Spleen (tissue), 11 donors: ENCODE measurements around the gene MCC. TPM values are rescaled to one million over a fixed set of nuclear protein-coding genes. Genes with fewer than 3 reads are reported as not detected.
"Not testable (repeated sequence)": the region's sequence is repeated elsewhere in the genome, so short reads cannot be mapped to it uniquely, and the experiment has no call there.

Experiments used
- DNase-seq: peaks from one replicate; pipeline ENCODE4 v3.0.0-alpha.2; 2020
- H3K27ac ChIP-seq, 8 donors: fragments of 200-600 bp; sonication (generic) in 7 of 8; 1 replicate in 4 of 8; 2 replicates in 4 of 8; pipeline versions ENCODE4 v1.5.0 to v1.8.0; 2016 to 2021; ENCODE audit warnings: inconsistent platforms in 4 of 8, mild to moderate bottlenecking in 4 of 8, moderate library complexity in 1 of 8
- H3K27me3 ChIP-seq, 7 donors: fragments of 200-600 bp; sonication (generic) in 6 of 7; replicated peaks in 1 of 7; 1 replicate in 4 of 7; 2 replicates in 3 of 7; pipeline versions ENCODE4 v1.5.0 to v1.8.0; 2016 to 2021; ENCODE audit warnings: inconsistent platforms in 3 of 7, mild to moderate bottlenecking in 1 of 7
- H3K36me3 ChIP-seq, 6 donors: fragments of 200-600 bp; sonication (generic) in 5 of 6; 1 replicate in 4 of 6; 2 replicates in 2 of 6; pipeline versions ENCODE4 v1.5.0 to v1.8.0; 2016 to 2021; ENCODE audit warnings: inconsistent platforms in 2 of 6
- H3K4me1 ChIP-seq, 6 donors: fragments of 200-600 bp; sonication (generic) in 5 of 6; 1 replicate in 3 of 6; 2 replicates in 3 of 6; pipeline versions ENCODE4 v1.5.0 to v1.8.0; 2016 to 2021; ENCODE audit warnings: inconsistent platforms in 3 of 6
- H3K4me3 ChIP-seq, 8 donors: fragments of 200-600 bp; sonication (generic) in 7 of 8; 1 replicate in 4 of 8; 2 replicates in 4 of 8; pipeline versions ENCODE4 v1.5.0 to v1.8.0; 2016 to 2021; ENCODE audit warnings: inconsistent platforms in 4 of 8, mild to moderate bottlenecking in 4 of 8, moderate library complexity in 2 of 8
- H3K9me3 ChIP-seq, 8 donors: fragments of 200-600 bp; sonication (generic) in 7 of 8; 1 replicate in 4 of 8; 2 replicates in 4 of 8; pipeline versions ENCODE4 v1.5.0 to v1.8.0; 2016 to 2021; ENCODE audit warnings: inconsistent platforms in 4 of 8
- POLR2A ChIP-seq, 3 donors: fragments of 450-650 bp; IDR thresholded peaks; one replicate each; pipeline ENCODE4 v1.5.1; 2017; ENCODE audit warnings: antibody characterized with exemption in 3 of 3, mild to moderate bottlenecking in 1 of 3
- POLR2AphosphoS5 ChIP-seq, 3 donors: sonication (generic); formaldehyde crosslinking; IDR thresholded peaks; one replicate each; pipeline ENCODE4 v1.5.1; 2017; ENCODE audit warnings: antibody characterized with exemption in 3 of 3
- WGBS, 5 donors: extraction: QIAGEN DNeasy Blood & Tissue Kit in 3 of 5; methylation state at CpG; one replicate each; pipeline versions ENCODE4 v1.1.5 to v1.1.7; 2013 to 2018; 5-methylcytosine and 5-hydroxymethylcytosine counted together
- intact Hi-C: fragments of 100-400 bp; cut with DNase I; formaldehyde crosslinking; loops from one replicate; pipeline ENCODE4 v1.15.0; 2023; ENCODE audit warnings: low total_unique reads
- polyA plus RNA-seq, 3 donors: library from polyadenylated mRNA; stranded (reverse); fragments of 200-250 nt; gene quantifications; one replicate each; pipeline ENCODE4 v1.2.1, GENCODE V29; 2013
- total RNA-seq, 7 donors: library from RNA; depleted of rRNA in 3 of 7; stranded (reverse); fragments of >200 nt in 3 of 7; fragmentation: NEBNext Ultra II Directional in 4 of 7; extraction: Animal tissue kit (Norgen Biotek cat#: 25700) in 4 of 7; gene quantifications; one replicate each; pipeline versions ENCODE4 v1.1.0 to v1.2.1, GENCODE V29; 2016 to 2021
- TF ChIP-seq, protein P1 (sequence below), 11 experiments: fragments of 200-600 bp in 7 of 11; fragments of 450-650 bp in 4 of 11; sonication (generic) in 4 of 11; IDR thresholded peaks in 8 of 11; conservative IDR thresholded peaks in 3 of 11; 1 replicate in 7 of 11; 2 replicates in 4 of 11; pipeline versions ENCODE4 v1.4.0 to v1.8.0; 2016 to 2021; ENCODE audit warnings: antibody characterized with exemption in 11 of 11, inconsistent platforms in 4 of 11, mild to moderate bottlenecking in 1 of 11
- donor health status: healthy with polysubstance abuse.
- donor health status: DM: no; HTN: no; CAD: no; lungs with moderate emphysema.
- donor health status: DM: no; HTN: no; CAD: no.
- donor health status: Bipolar disorder and iron deficiency.
- donor health status: healthy.
- donor health status: DM: no; HTN: no; CAD: no.
- donor health status: DM: yes; HTN: yes; CAD: no.

Gene MCC
- total and polyA plus RNA-seq, 10 donors, result 1.3 to 32.8 (median 15.8) TPM

DNA sequence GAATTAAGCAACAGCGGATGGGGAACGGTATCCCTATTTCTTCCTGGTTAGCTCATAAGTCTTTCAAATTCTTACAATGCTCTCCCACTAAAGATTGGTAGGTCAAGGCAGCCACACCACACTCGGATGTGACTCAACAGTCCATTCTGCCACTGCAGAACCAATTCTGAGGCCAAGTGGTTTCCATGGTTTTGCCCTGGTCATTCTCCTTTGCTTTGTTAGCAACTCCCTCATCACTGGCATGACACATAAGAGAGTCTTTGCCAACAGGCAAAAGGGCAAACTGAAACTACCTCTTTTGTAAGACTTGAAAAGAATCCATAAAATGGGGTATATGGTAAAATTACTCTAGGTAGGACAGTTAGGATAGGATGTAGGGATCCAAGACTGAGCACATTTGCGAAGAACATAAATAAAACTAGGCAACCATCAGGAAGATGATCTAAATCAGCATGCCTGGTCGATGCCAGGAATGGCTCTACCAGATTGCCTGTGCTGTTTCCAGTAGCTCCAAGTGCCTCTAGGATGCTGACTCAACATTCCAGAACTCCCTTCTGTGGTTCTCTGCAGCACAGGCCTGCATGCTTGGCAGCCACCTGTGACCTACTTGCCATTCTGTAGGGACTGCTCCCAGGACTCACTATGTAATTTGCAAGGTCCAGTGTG, 406.2 kb downstream of the MCC start:
- 83 to 96% (median 91%) methylated on average over 5 of the region's 5 CpGs for WGBS, 5 donors
- intact Hi-C loops, result no loop called here
- Histone ChIP-seq H3K4me1 (peaks cover 0 to 3% (median 0%) of the 10 kb centered on the region in 6 donors), H3K27me3 (no peaks in the 10 kb centered on the region), H3K27ac (no peak overlapping the region), H3K36me3 (peaks cover 0 to 17% (median 6%) of the 10 kb centered on the region in 6 donors), H3K4me3 (no peak overlapping the region), H3K9me3 (no peaks in the 10 kb centered on the region)
- TF ChIP-seq, protein P1, sequence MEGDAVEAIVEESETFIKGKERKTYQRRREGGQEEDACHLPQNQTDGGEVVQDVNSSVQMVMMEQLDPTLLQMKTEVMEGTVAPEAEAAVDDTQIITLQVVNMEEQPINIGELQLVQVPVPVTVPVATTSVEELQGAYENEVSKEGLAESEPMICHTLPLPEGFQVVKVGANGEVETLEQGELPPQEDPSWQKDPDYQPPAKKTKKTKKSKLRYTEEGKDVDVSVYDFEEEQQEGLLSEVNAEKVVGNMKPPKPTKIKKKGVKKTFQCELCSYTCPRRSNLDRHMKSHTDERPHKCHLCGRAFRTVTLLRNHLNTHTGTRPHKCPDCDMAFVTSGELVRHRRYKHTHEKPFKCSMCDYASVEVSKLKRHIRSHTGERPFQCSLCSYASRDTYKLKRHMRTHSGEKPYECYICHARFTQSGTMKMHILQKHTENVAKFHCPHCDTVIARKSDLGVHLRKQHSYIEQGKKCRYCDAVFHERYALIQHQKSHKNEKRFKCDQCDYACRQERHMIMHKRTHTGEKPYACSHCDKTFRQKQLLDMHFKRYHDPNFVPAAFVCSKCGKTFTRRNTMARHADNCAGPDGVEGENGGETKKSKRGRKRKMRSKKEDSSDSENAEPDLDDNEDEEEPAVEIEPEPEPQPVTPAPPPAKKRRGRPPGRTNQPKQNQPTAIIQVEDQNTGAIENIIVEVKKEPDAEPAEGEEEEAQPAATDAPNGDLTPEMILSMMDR (IDR thresholded peaks at IDR 0.05 in 8 of 11, conservative IDR thresholded peaks at IDR 0.05 in 3 of 11), result no peak
- TF ChIP-seq POLR2AphosphoS5 (IDR thresholded peaks at IDR 0.05) (no peak), POLR2A (IDR thresholded peaks at IDR 0.05) (no peak)
- DNase-seq, result no peak

DNA sequence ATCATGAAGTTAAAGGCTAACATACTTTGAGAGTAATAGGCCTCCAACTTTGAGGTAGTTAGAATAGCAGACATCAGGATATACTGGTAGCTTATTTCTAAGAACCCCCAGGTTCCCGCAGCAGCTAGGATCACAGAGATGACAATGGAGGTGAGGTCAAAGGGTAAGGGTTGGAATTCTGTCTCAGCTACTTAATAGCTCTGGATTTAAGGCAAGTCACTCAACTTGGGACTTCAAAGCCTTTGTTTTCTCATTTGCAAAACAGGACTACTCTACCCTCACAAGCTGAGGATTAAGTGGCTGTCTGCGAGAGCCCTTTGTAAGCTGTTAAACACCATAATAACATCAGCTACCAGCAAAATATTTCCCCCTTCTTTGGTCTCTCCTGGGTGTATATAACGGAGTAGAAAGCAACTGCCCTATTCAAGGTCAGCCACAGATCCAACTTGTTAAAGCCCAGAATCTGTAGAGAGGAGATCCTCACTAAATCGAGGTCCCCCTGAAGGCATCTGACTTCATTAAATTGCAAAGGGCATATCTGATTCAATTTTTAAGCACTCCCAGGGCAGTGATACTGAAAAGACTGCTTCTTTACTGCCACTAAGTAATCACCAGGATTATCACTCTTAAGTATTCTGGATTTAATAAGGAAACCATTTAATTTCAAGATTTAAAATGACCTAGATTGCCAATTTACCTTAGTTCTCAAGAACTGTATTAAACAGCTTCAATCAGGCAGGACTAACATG, 407.0 kb downstream of the MCC start:
- no peaks in the 10 kb centered on the region for H3K27me3 ChIP-seq
- no peak overlapping the region for H3K4me3 ChIP-seq
- H3K4me1 ChIP-seq, result peaks cover 0 to 3% (median 0%) of the 10 kb centered on the region in 6 donors
- no peak for DNase-seq
- 75 to 92% (median 88%) methylated on average over 4 of the region's 4 CpGs for WGBS, 5 donors
- H3K9me3 ChIP-seq, result peaks cover 0 to 6% (median 0%) of the 10 kb centered on the region in 8 donors
- H3K36me3 ChIP-seq, result peaks cover 0 to 17% (median 6%) of the 10 kb centered on the region in 6 donors
- intact Hi-C loops, result no loop called here
- H3K27ac ChIP-seq, result no peak overlapping the region
- TF ChIP-seq, protein P1 (IDR thresholded peaks at IDR 0.05 in 8 of 11, conservative IDR thresholded peaks at IDR 0.05 in 3 of 11), result no peak
- TF ChIP-seq POLR2A (IDR thresholded peaks at IDR 0.05) (no peak), POLR2AphosphoS5 (IDR thresholded peaks at IDR 0.05) (no peak)

DNA sequence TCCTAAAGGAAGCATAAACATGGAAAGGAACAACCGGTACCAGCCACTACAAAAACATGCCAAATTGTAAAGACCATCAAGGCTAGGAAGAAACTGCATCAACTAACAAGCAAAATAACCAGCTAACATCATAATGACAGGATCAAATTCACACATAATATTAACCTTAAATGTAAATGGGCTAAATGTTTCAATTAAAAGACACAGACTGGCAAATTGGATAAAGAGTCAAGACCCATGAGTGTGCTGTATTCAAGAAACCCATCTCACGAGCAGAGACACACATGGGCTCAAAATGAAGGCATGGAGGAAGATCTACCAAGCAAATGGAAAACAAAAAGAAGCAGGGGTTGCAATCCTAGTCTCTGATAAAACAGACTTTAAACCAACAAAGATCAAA, 411.6 kb downstream of the MCC start:
- H3K4me1 ChIP-seq, DNase-seq, H3K4me3 ChIP-seq, H3K27ac ChIP-seq, H3K27me3 ChIP-seq, intact Hi-C loops: not testable (repeated sequence)
- H3K36me3 ChIP-seq, result peaks cover 0 to 13% (median 0%) of the 10 kb centered on the region in 6 donors
- H3K9me3 ChIP-seq, result peaks cover 0 to 12% (median 0%) of the 10 kb centered on the region in 8 donors
- 86 to 96% (median 93%) methylated on average over 2 of the region's 2 CpGs for WGBS, 5 donors

DNA sequence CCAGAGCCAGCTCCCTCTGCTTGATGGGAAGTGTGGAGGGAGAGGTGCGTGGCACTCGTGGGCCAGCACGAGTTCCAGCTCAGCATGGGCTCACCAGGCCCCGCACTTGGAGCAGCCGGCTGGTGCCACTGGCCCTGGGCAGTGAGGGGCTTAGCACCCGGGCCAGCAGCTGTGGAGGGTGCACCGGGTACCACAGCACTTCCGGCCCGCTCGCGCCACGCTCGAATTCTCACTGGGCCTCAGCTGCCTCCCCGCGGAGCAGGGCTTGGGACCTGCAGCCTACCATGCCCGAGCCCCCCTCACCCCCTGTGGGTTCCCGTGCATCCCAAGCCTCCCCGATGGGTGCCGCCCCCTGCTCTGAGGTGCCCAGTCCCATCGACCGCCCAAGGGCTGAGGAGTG, 413.2 kb downstream of the MCC start:
- TF ChIP-seq POLR2A (IDR thresholded peaks at IDR 0.05), result no peak
- TF ChIP-seq POLR2AphosphoS5 (IDR thresholded peaks at IDR 0.05), result no peak
- TF ChIP-seq, protein P1 (IDR thresholded peaks at IDR 0.05 in 8 of 11, conservative IDR thresholded peaks at IDR 0.05 in 3 of 11), result no peak
- Histone ChIP-seq H3K27me3 (peaks cover 0 to 3% (median 0%) of the 10 kb centered on the region in 7 donors), H3K4me1 (peaks cover 0 to 7% (median 0%) of the 10 kb centered on the region in 6 donors), H3K9me3 (peaks cover 0 to 12% (median 0%) of the 10 kb centered on the region in 8 donors), H3K27ac (no peak overlapping the region), H3K36me3 (peaks cover 0 to 13% (median 0%) of the 10 kb centered on the region in 6 donors), H3K4me3 (no peak overlapping the region)
- intact Hi-C loops, result no loop called here
- DNase-seq, result no peak
- WGBS, 5 donors, result 94 to 97% (median 95%) methylated on average over 13 to 21 of the region's 21 CpGs

DNA sequence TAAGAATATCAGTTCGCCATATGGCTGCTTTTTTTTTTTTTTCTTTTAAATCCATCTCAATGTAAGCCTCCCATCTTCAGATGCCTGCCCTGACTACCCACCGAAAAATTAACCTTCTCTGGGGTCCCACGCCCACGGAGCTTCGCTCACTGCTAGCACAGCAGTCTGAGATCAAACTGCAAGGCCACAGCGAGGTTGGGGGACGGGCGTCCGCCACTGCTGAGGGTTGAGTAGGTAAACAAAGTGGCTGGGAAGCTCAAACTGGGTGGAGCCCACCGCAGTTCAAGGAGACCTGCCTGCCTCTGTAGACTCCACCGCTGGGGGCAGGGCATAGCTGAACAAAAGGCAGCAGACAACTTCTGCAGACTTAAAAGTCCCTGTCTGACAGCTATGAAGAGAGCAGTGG, 414.6 kb downstream of the MCC start:
- WGBS, 5 donors, result 69 to 83% (median 76%) methylated on average over 11 of the region's 11 CpGs
- H3K27me3 ChIP-seq, H3K4me3 ChIP-seq, H3K4me1 ChIP-seq, H3K27ac ChIP-seq, intact Hi-C loops, DNase-seq: not testable (repeated sequence)
- H3K9me3 ChIP-seq, result peaks cover 0 to 12% (median 0%) of the 10 kb centered on the region in 8 donors
- peaks cover 0 to 17% (median 0%) of the 10 kb centered on the region in 6 donors for H3K36me3 ChIP-seq
